Vagina (tissue), 2 donors: Measurements from ENCODE around the gene GANC. TPM values are rescaled to one million over a fixed set of nuclear protein-coding genes. Genes with fewer than 3 reads are reported as not detected.

Experiments used
- DNase-seq, 2 donors: peaks; one replicate each; pipeline ENCODE4 v3.0.0-alpha.2; 2017; ENCODE audit errors: extremely low spot score in 2 of 2
- H3K27ac ChIP-seq: fragments of 200-600 bp; sonication (generic); one replicate; pipeline ENCODE4 v1.5.1; 2019
- H3K27me3 ChIP-seq: fragments of 200-600 bp; sonication (generic); one replicate; pipeline ENCODE4 v1.5.1; 2019
- H3K36me3 ChIP-seq, 2 donors: fragments of 200-600 bp; sonication (generic); one replicate each; pipeline ENCODE4 v1.5.1; 2017 to 2019
- H3K4me1 ChIP-seq: fragments of 200-600 bp; sonication (generic); one replicate; pipeline ENCODE4 v1.5.1; 2019
- H3K4me3 ChIP-seq, 2 donors: fragments of 200-600 bp; sonication (generic); 1 replicate in 1 of 2; 2 replicates in 1 of 2; pipeline ENCODE4 v1.5.1; 2016 to 2019
- H3K9me3 ChIP-seq: fragments of 200-600 bp; sonication (generic); one replicate; pipeline ENCODE4 v1.5.1; 2019
- POLR2A ChIP-seq, 2 donors: fragments of 450-650 bp; IDR thresholded peaks; one replicate each; pipeline ENCODE4 v1.6.1; 2017; ENCODE audit warnings: antibody characterized with exemption in 2 of 2, mild to moderate bottlenecking in 2 of 2, moderate library complexity in 2 of 2
- POLR2AphosphoS5 ChIP-seq, 2 donors: sonication (generic); formaldehyde crosslinking; IDR thresholded peaks; one replicate each; pipeline ENCODE4 v1.9.0; 2017; ENCODE audit warnings: antibody characterized with exemption in 2 of 2, mild to moderate bottlenecking in 2 of 2, low read depth in 1 of 2; ENCODE audit not compliant: insufficient read depth in 1 of 2
- intact Hi-C: fragments of 100-400 bp; cut with DNase I; formaldehyde crosslinking; loops from one replicate; pipeline ENCODE4 v1.15.1; 2023
- total RNA-seq: library from RNA; depleted of rRNA; stranded (reverse); fragments of >200 nt; gene quantifications from one replicate; pipeline ENCODE4 v1.2.3, GENCODE V29; 2016
- TF ChIP-seq, protein P1 (sequence below), 3 experiments: fragments of 450-650 bp in 2 of 3; fragments of 200-600 bp in 1 of 3; sonication (generic) in 1 of 3; IDR thresholded peaks; one replicate each; pipeline ENCODE4 v1.5.1; 2017 to 2019; ENCODE audit warnings: antibody characterized with exemption in 3 of 3, mild to moderate bottlenecking in 2 of 3, moderate library complexity in 2 of 3

Gene GANC
- total RNA-seq, 1 donor from 2014 or later = 23.1 TPM

DNA sequence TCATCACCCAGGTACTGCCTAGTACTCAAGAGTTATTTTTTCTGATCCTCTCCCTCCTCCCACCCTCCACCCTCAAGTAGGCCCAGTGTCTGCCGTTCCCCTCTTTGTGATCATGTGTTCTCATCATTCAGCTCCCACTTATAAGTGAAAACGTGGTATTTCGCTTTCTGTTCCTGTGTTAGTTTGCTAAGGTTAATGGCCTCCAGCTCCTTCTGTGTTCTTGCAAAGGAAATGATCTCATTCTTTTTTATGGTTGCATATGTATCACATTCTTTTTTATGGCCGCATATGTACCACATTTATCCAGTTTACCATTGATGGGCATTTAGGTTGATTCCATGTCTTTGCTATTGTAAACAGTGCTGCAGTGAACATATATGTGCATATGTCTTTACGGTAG lies 8.2 kb upstream of the GANC start:
- Histone ChIP-seq H3K9me3 (no peaks in the 10 kb centered on the region), H3K4me3 (no peak overlapping the region), H3K4me1 (no peaks in the 10 kb centered on the region), H3K36me3 (peaks cover 7 to 60% of the 10 kb centered on the region in 2 donors), H3K27me3 (no peaks in the 10 kb centered on the region), H3K27ac (no peak overlapping the region)
- intact Hi-C loops = no loop called here
- TF ChIP-seq POLR2A (IDR thresholded peaks at IDR 0.05) = no peak
- TF ChIP-seq, protein P1, sequence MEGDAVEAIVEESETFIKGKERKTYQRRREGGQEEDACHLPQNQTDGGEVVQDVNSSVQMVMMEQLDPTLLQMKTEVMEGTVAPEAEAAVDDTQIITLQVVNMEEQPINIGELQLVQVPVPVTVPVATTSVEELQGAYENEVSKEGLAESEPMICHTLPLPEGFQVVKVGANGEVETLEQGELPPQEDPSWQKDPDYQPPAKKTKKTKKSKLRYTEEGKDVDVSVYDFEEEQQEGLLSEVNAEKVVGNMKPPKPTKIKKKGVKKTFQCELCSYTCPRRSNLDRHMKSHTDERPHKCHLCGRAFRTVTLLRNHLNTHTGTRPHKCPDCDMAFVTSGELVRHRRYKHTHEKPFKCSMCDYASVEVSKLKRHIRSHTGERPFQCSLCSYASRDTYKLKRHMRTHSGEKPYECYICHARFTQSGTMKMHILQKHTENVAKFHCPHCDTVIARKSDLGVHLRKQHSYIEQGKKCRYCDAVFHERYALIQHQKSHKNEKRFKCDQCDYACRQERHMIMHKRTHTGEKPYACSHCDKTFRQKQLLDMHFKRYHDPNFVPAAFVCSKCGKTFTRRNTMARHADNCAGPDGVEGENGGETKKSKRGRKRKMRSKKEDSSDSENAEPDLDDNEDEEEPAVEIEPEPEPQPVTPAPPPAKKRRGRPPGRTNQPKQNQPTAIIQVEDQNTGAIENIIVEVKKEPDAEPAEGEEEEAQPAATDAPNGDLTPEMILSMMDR (IDR thresholded peaks at IDR 0.05) = no peak
- no peak for TF ChIP-seq POLR2AphosphoS5 (IDR thresholded peaks at IDR 0.05; ENCODE audit: insufficient read depth in 1 of 2, low read depth in 1 of 2)
- no peak for DNase-seq

- Histone ChIP-seq H3K27ac (no peak overlapping the region), H3K4me3 (no peak overlapping the region), H3K36me3 (peaks cover 7 to 37% of the 10 kb centered on the region in 2 donors), H3K4me1 (peaks cover 24% of the 10 kb centered on the region), H3K27me3 (no peaks in the 10 kb centered on the region), H3K9me3 (no peaks in the 10 kb centered on the region)
- no peak for DNase-seq
- TF ChIP-seq, protein P1 (IDR thresholded peaks at IDR 0.05) = no peak
- no peak for TF ChIP-seq POLR2A (IDR thresholded peaks at IDR 0.05)
- TF ChIP-seq POLR2AphosphoS5 (IDR thresholded peaks at IDR 0.05; ENCODE audit: insufficient read depth in 1 of 2, low read depth in 1 of 2) = no peak
- intact Hi-C loops = no loop called here
These were observed 5.7 kb upstream of the GANC start for GRCh38 chr15:42267286-42267685.

- intact Hi-C loops = no loop called here
- Histone ChIP-seq H3K27me3 (no peaks in the 10 kb centered on the region), H3K4me1 (peaks cover 38% of the 10 kb centered on the region), H3K4me3 (no peak overlapping the region), H3K27ac (no peak overlapping the region), H3K9me3 (no peaks in the 10 kb centered on the region), H3K36me3 (peaks cover 0 to 12% of the 10 kb centered on the region in 2 donors)
- DNase-seq = no peak
- TF ChIP-seq POLR2A (IDR thresholded peaks at IDR 0.05) = no peak
- TF ChIP-seq, protein P1 (IDR thresholded peaks at IDR 0.05) = no peak
- TF ChIP-seq POLR2AphosphoS5 (IDR thresholded peaks at IDR 0.05; ENCODE audit: insufficient read depth in 1 of 2, low read depth in 1 of 2) = no peak
These were observed 2.5 kb upstream of the GANC start for GRCh38 chr15:42270551-42270950.

DNA sequence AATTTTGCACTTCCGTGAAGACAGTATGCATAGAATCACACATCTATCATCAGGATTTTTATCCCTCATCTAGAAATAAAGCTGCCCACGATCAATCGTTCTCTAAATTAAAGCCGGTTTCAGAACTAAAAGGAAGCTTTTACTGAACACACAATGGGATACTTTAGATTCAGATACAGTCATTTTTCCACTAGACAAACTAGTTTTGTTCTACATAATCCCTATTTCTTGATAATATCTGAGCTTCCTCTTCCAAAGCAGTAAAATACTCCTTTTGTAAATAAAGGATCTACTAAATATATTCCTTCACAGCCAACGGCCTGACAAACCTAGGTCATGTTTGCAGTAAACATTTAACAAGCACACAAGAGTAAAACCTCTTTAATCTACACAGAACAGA lies 2.0 kb upstream of the GANC start:
- no peaks in the 10 kb centered on the region for H3K27me3 ChIP-seq
- DNase-seq = no peak
- intact Hi-C loops = no loop called here
- peaks cover 0 to 8% of the 10 kb centered on the region in 2 donors for H3K36me3 ChIP-seq
- H3K9me3 ChIP-seq = no peaks in the 10 kb centered on the region
- peak overlapping the region in 1 of 2 donors; percentile 71 for H3K4me3 ChIP-seq
- no peak overlapping the region for H3K27ac ChIP-seq
- TF ChIP-seq, protein P1 (IDR thresholded peaks at IDR 0.05) = no peak
- no peak for TF ChIP-seq POLR2AphosphoS5 (IDR thresholded peaks at IDR 0.05; ENCODE audit: insufficient read depth in 1 of 2, low read depth in 1 of 2)
- no peak for TF ChIP-seq POLR2A (IDR thresholded peaks at IDR 0.05)
- H3K4me1 ChIP-seq = peaks cover 43% of the 10 kb centered on the region

DNA sequence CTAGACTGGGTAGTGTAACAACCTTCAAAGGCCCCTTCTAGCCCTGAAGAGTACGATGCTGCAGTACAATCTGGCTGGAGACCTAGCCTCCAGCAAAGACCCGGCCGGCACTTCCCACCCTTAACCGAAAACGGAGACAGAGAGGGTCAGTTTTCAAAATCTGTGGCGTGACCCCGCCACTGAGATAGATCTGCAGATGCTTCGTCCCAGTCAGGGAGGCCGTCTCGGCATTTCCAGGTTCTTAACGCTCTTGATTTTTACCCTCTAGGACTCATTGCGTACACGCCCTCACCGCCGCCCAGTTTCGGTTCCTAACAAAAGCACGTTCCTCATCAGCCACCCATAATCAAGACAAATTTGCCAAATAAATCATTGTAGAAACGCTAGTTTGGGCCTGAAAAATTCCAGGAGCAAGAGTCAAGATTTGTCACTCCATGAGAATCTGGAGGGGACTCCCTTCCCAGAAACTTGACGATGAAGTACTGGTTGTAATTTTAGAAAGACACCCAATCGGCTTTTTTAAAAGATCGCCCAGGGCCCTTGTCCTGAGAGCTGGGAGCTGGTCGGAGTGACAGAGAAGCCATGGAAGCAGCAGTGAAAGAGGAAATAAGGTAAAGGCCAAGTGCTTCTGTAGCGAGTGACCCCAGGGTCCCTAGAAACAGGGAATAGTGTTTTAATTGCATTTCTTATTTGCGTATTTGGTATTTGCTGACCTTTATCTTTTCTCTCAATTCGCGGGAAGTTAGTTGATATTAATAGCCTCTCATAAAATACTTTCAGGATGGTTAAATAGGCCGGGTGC lies 1.1 kb downstream of the GANC start:
- no peak for DNase-seq
- Histone ChIP-seq H3K4me1 (peaks cover 48% of the 10 kb centered on the region), H3K27me3 (no peaks in the 10 kb centered on the region), H3K9me3 (no peaks in the 10 kb centered on the region), H3K36me3 (peaks cover 0 to 6% of the 10 kb centered on the region in 2 donors), H3K27ac (peak overlapping the region; percentile 94), H3K4me3 (peak overlapping the region; percentile 64 to 71)
- TF ChIP-seq POLR2A (IDR thresholded peaks at IDR 0.05) (no peak), POLR2AphosphoS5 (IDR thresholded peaks at IDR 0.05; ENCODE audit: insufficient read depth in 1 of 2, low read depth in 1 of 2) (peak in 1 of 2 donors; percentile 11)
- TF ChIP-seq, protein P1 (IDR thresholded peaks at IDR 0.05) = no peak
- intact Hi-C loops = no loop called here
